SKM-1 treated with dmso at 0.1 percent for 144 hours (cell line): ENCODE measurements around the gene TRAPPC1.
"Not testable (repeated sequence)": the region's sequence is repeated elsewhere in the genome, so short reads cannot be mapped to it uniquely, and the experiment has no call there.

Experiments used
- DNase-seq: peaks from one replicate; lab custom pipeline; 2025; ENCODE audit not compliant: unreplicated experiment; lab: John Stamatoyannopoulos, UW

Gene TRAPPC1

GRCh38 chr17:7931709-7932482 is at the start of gene TRAPPC1, which contains the start of gene CNTROB:
Gene TRAPPC1 (minus strand): TSS chr17:7931946. CDS start chr17:7931829, 117 bp downstream.
Gene CNTROB (plus strand): TSS chr17:7932206. CDS start chr17:7933080, 874 bp downstream.
- DNase-seq: peak; percentile 93

- no peak for DNase-seq
Measured at GRCh38 chr17:7977805-7978204, 46.1 kb upstream of the TRAPPC1 start.

- DNase-seq: no peak
Measured at GRCh38 chr17:7977039-7977438, 45.3 kb upstream of the TRAPPC1 start.

GRCh38 chr17:7974638-7975131 is 42.9 kb upstream of the TRAPPC1 start:
- no peak for DNase-seq

- DNase-seq: no peak
Measured at GRCh38 chr17:7972131-7972785, 40.5 kb upstream of the TRAPPC1 start.

- no peak for DNase-seq
Measured at GRCh38 chr17:7971651-7972050, 39.9 kb upstream of the TRAPPC1 start.

GRCh38 chr17:7969433-7969832 is 37.7 kb upstream of the TRAPPC1 start:
- peak; percentile 19 for DNase-seq

GRCh38 chr17:7967751-7968150 is 36.0 kb upstream of the TRAPPC1 start:
- DNase-seq: no peak

- DNase-seq: no peak
Measured at GRCh38 chr17:7961421-7961820, 29.7 kb upstream of the TRAPPC1 start.

- DNase-seq: peak; percentile 8
Measured at GRCh38 chr17:7959503-7960253, 27.9 kb upstream of the TRAPPC1 start.

GRCh38 chr17:7956228-7956965 is 24.7 kb upstream of the TRAPPC1 start:
- no peak for DNase-seq

GRCh38 chr17:7955414-7956227 is 23.9 kb upstream of the TRAPPC1 start:
- no peak for DNase-seq

GRCh38 chr17:7953266-7953665 is 21.5 kb upstream of the TRAPPC1 start:
- DNase-seq: not testable (repeated sequence)

- DNase-seq: no peak
Measured at GRCh38 chr17:7951143-7951792, 19.5 kb upstream of the TRAPPC1 start.

GRCh38 chr17:7950578-7950977 is 18.8 kb upstream of the TRAPPC1 start:
- DNase-seq: no peak

- DNase-seq: no peak
Measured at GRCh38 chr17:7947651-7948050, 15.9 kb upstream of the TRAPPC1 start.

GRCh38 chr17:7946441-7946840 is 14.7 kb upstream of the TRAPPC1 start:
- no peak for DNase-seq

- DNase-seq: no peak
Measured at GRCh38 chr17:7945651-7946050, 13.9 kb upstream of the TRAPPC1 start.

- DNase-seq: no peak
Measured at GRCh38 chr17:7944326-7944725, 12.6 kb upstream of the TRAPPC1 start.
